HG03159 (cell line): ENCODE data around the gene PROZ.

ENCODE experiments used
- ATAC-seq: cut with Tn5 transposase; IDR thresholded peaks from one replicate; pipeline ENCODE4 v1.9.1; 2021; ENCODE audit warnings: mild to moderate bottlenecking, moderate library complexity; ENCODE audit not compliant: unreplicated experiment

PROZ gene

GRCh38 chr13:113119822-113120189, 38.6 kb upstream of the PROZ start:
- ATAC-seq, result no peak

GRCh38 chr13:113120300-113121182, 37.9 kb upstream of the PROZ start:
- ATAC-seq, result no peak

GRCh38 chr13:113121183-113121927, 37.1 kb upstream of the PROZ start:
- no peak for ATAC-seq

- ATAC-seq, result no peak
These were observed 36.4 kb upstream of the PROZ start for GRCh38 chr13:113121928-113122471.

- ATAC-seq, result no peak
These were observed 35.8 kb upstream of the PROZ start, which contains the start of gene F10 for GRCh38 chr13:113122550-113123225. Gene F10 (plus strand): TSS chr13:113122799. CDS start chr13:113122856, 57 bp downstream.

- no peak for ATAC-seq
These were observed 34.9 kb upstream of the PROZ start for GRCh38 chr13:113123226-113124201.

GRCh38 chr13:113124211-113124970, 34.1 kb upstream of the PROZ start:
- no peak for ATAC-seq

GRCh38 chr13:113125506-113126264, 32.8 kb upstream of the PROZ start:
- ATAC-seq, result no peak

- no peak for ATAC-seq
These were observed 31.9 kb upstream of the PROZ start for GRCh38 chr13:113126265-113127150.

- no peak for ATAC-seq
These were observed 29.0 kb upstream of the PROZ start for GRCh38 chr13:113129480-113129879.

GRCh38 chr13:113129921-113130750, 28.3 kb upstream of the PROZ start:
- ATAC-seq, result no peak

- ATAC-seq, result no peak
These were observed 23.1 kb upstream of the PROZ start for GRCh38 chr13:113135281-113135760.

- ATAC-seq, result no peak
These were observed 20.7 kb upstream of the PROZ start for GRCh38 chr13:113137691-113138298.

GRCh38 chr13:113138792-113139551, 19.5 kb upstream of the PROZ start:
- ATAC-seq, result no peak

GRCh38 chr13:113139577-113139976, 18.9 kb upstream of the PROZ start:
- ATAC-seq, result no peak
